Dermis blood vessel endothelial cell (primary cell): ENCODE results near the gene ZNF664. TPM values are rescaled to one million over a fixed set of nuclear protein-coding genes. Genes with fewer than 3 reads are reported as not detected.

ENCODE experiments used
- DNase-seq: peaks from one replicate; pipeline ENCODE4 v3.0.0; 2010
- total RNA-seq: library from RNA; depleted of rRNA; stranded (reverse); fragments of >200 nt; gene quantifications from 2 replicates; pipeline ENCODE4 v1.2.3, GENCODE V29; 2014

The ZNF664 gene
- total RNA-seq, 1 donor from 2014 or later: 51.1 TPM

DNA sequence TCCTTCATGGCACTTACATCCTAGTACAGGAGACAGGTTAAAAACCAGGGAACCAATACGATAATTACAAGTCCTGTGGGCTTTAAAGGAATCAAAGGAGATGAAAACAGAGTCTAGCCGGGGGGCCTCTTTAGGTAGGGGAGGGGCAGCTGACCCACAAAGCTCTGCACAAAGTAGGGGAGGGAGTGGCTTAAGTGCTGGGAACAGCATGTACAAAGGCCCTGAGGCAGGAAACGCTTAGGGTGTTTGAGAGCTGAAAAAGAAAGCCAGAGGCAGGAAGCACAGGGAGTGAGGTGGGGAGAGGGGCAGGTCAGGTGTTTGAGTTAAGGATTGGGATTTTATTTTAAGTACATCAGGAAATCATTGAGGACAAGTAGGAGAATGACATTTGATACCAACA, 37.7 kb downstream of the ZNF664 start:
- DNase-seq: no peak

DNA sequence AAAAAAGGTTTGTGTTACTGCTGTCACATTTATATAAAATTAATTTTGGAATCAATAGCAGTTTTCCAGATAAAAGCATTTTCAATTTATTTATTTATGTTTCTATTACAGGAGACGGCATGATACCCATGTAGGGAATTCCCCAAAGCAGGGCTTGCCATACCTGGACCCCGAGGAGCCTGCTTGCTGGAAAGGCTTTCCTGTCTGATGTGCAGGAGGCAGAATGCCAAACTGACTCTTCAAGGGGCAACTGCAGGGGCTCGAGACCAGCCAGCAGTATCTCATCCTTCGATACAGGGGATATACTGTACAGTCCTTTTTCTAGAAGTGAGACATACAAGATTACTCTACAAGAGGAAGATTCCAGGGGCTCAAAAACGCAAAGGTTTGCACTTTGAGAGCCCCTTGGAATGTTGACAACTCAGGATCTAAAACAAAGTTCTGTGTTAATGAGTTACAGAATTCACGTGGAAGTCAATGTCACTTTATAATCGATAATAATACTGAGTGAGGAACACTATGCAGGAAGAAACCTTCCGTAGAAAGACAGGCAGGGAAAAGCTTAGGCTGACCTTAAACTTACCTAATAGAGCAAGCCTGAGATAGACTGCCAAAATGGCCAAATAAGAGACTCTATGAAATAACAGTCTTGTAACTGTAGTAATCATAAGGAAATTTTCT, 38.6 kb downstream of the ZNF664 start:
- DNase-seq: no peak

DNA sequence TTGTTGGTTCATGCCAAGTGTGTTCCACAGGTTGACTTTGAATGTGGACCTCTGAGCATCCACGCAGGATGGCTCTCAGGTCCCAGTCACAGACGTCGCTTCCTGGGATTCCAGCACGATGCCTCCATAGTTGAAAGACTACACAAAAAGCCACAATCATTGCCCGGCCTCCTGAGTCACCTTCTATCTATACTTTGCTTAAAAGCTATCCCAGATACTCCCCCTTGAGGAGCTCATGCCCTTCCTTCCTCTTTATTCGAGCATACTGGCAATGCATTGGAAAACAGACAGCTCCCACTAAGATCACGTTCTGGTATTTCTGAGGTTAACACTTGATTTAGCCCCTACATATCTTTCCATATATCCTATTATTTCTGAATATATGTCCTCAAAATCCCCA, 40.1 kb downstream of the ZNF664 start:
- DNase-seq: no peak

DNA sequence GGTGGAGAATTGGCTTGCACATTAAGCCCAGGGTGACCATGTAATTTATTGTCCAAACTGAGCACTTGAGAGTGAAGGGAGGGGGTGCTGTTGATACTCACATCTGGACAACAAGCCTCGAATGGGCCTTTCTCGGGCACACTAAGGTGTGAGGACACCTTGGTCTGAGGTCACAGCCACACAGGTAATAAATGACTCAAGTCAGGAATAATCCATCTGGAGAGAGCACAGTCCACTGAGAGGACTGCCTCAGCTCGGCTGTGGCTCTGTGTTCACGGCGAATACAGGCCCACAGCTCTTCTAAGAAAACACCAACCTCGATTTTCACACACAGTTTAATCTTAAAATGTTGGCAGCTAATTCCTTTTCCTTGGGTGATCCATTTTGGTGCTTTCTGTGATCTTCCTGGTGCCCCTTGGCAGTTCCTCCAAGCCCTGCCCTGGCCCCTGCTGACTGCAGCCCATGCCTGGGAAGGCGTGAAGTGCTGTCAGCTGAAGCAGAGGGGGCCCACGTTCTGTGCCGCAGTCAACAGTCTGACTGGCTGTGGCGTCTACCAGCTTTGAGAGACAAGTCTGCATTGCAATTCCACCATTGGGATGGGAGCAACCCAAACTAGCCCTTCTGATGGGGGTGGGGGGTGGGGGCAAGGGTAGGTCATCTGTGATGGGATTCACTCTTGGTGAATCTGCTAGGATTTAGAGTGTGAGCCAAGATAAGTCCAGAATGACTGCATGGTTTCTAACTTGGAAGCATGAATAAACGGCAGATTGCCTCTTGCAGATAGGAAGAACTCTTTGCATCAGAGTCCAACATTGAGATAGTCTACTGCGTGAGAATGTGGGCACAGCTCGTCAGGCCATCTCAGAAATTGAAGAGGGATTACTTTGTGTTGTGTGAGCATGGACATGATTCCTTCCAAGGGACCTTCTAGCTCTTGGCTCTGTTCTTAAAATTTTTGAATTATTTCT, 42.8 kb downstream of the ZNF664 start:
- DNase-seq: no peak

DNA sequence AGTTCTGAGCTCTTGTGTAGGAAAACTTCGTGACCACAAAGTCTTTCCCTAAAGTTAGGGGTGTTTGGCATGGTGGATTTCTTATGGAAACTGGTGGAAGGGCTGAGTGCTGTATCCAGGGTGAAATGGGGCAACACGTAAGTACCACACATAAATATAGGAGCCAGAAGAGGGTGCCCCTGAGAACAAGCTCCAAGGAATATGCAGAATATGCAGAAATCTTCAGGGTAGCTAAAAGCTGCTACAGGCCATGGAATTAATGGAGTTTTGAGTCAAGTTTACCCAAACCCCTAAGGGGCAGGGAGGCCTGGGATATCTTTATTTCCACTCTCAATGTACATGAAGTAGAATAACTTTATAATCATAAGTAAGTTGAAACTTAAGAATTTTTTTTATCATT, 44.0 kb downstream of the ZNF664 start:
- no peak for DNase-seq

DNA sequence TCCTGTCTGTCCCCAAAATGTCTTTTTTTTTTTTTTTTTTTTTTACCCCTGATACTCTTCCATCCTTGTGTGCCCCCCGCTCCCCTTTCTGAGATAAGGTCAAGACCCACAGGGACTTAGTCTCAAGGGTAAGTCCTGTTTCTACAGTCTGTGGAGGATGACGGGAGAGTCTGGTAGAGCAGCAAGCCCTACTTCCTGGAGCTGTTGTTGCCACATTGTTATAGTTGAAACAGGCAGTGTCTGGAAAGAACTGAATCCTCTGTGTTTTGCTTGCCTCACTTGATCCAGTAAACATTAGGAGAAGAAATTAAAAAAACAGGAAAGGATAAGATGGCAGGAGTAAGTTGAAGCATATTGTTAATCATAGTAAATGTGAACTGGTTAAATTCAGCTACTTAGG, 45.5 kb downstream of the ZNF664 start:
- DNase-seq: no peak

DNA sequence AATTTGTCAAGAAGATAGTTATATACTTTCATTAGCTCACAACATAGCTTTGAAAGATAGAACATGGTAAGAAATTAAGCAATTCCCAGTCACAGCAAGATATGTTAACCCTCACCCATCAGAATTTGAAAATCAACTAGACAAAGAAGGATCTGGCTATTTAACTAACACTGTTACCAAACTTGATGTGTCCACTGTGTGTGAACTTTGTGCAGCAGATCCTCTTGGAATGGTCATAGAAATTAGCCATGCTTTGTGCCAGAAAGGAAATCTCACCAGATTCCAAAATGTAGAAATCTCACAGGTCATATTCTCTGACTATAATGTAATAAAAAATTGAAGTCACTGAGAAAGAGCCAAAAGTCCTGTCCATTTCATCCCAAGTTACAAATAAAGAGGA, 46.1 kb downstream of the ZNF664 start:
- DNase-seq: no peak

DNA sequence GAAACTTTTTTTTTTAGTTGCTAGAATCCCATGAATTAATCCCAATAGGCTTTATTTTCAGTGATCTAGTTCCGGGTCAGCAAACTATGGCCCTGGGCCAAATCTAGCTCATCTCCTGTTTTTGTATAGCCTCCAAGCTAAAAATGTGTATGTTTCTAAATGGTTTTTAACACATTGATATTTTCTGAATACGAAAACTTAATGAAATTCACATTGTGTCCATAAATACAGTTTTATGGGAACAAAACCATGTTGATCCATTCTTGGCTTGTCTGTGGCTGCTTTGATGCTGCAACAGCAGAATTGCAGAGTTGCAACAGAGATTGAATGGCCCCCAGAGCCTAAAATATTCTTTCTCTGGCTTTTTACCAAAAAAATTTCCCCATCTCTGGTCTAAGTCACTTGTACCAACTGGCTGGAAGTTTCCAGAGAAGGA, 47.5 kb downstream of the ZNF664 start:
- no peak for DNase-seq

DNA sequence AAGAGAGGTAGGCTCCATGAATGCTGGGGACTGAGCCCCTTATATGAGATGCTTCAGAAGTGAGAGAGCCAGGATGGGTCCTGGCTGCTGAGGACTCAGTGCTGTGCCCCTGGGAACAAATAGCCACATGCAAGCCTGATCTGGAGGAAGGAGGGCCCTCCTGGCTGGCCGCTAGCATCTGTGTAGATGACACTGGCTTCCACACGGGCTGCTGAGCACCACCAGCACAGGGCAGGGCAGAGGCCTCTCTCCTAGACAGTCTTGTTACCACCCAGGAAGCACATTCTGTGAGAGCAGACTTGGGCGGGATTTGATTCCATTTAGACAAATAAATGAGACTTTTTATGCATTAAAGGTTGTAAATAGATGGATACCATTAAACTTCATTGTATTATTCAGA, 48.0 kb downstream of the ZNF664 start:
- no peak for DNase-seq

DNA sequence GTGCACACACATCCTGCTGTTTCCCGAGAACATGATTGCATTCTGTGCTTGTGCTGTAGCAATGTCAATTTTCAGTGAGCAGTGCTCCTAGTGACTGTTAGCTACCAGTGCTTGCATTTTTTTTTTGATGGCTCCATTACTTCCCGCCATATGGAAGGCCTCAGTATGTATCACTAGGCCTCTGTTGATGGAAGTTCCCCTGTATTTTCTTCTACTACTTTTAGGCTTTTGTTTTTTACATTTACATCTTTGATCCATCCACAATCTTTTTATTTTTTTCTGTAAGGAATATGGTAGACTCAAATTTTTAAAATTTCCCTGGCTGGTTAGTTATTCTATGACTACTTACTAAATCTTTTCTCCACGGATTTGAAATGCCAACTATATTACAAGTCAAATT, 49.1 kb downstream of the ZNF664 start:
- no peak for DNase-seq

DNA sequence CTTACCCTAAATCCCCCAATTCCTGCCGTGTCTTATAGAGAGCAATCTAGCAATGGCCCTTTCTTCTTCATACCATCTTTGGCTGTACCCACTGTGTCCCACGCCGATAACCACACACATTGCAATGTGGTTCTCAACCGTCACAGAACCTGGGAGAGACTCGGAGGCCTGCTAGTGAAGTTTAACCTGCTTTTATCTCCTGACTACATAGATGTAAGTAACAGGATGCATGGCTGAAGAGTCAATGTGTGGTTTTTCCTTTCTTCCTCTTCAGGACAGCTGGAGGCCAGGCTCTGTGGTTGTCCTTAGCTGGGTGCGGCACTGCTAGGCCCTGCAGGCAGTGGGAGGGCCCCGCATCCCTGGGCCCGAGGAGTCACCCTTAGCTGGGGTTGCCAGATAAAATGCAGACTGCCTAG, 51.3 kb downstream of the ZNF664 start:
- no peak for DNase-seq

DNA sequence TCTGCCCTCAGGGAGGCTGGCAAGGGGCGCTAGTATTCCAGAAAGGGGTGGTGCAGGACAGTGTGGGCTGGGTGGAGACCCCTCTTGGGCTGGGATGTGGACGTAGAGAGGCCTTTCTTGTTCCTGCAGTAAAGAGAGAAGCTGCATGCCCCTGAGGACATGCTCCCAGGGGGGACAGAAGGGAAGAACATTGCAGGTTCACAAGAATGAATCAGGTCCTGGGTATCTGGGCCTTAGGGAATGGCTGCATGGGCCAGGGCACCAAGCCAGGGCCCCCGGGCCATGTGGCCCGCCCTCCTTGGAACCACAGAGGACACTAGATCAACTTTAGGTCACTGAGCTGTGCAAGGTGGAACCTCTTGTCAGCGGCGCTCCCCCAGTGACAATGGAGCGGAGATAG, 51.8 kb downstream of the ZNF664 start:
- DNase-seq: no peak

DNA sequence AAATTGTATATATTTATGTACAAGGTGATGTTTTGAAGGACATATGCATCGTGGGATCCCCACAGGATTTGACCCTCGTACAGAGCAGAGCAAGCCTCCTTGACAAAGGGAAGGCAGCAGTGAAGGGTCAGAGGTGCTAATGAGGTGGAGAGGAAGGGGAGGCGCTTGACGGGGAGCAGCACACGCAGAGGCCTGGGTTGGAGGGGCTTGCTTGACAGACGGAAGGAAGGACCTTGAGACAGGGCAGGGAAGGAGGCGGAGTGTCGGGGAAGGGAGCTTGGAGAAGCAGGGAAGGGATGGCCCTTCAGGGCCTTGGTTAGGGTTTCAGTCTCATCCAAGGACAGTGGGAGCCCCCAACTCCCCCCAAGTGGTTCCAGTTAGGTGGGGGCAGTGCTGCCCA, 52.6 kb downstream of the ZNF664 start:
- no peak for DNase-seq

DNA sequence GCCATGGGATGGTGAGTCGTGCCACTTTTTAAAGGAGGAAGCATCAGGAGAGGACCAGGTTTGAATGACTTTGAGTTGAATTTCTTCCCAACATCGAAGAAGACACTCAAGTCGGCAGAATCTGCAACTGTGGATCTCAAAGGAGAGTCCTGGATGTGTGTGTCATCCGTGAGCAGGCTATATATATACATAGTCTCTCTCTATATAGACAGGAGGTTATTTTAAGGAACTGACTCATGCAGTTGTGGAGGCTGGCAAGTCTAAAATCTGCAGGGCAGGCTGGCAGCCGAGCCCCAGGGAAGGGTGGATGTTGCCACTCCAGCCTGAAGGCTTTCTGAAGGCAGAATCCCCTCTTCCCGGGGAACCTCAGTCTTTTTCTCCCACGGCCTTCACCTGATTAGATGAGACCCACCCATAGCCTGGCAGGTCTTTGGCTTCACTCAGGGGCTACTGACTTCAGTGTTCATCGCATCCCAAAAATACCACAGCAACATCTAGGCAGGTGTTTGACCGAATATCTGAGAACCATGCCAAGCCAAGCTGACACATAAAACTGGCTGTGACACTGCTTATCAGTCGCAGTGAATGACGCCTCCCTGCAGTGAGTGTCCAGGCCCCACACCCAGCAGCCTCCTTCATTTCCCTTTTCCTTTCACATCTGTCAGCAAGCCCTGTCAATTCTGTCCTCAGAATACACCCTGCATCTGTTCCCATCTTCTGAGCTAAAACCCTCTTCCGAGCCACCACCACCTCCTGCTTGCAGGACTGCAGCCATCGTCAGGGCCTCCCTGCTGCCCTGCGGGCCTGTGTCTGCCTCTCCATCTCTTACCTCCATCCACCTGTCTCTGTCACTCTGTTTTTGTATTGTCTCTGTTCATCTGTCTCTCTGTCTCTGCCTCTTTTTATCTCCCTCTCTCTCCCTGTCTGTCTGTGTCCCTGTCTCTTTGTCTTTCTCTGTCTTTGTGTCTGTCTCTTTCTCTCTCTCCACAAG, 54.0 kb downstream of the ZNF664 start:
- peak; percentile 14 for DNase-seq

DNA sequence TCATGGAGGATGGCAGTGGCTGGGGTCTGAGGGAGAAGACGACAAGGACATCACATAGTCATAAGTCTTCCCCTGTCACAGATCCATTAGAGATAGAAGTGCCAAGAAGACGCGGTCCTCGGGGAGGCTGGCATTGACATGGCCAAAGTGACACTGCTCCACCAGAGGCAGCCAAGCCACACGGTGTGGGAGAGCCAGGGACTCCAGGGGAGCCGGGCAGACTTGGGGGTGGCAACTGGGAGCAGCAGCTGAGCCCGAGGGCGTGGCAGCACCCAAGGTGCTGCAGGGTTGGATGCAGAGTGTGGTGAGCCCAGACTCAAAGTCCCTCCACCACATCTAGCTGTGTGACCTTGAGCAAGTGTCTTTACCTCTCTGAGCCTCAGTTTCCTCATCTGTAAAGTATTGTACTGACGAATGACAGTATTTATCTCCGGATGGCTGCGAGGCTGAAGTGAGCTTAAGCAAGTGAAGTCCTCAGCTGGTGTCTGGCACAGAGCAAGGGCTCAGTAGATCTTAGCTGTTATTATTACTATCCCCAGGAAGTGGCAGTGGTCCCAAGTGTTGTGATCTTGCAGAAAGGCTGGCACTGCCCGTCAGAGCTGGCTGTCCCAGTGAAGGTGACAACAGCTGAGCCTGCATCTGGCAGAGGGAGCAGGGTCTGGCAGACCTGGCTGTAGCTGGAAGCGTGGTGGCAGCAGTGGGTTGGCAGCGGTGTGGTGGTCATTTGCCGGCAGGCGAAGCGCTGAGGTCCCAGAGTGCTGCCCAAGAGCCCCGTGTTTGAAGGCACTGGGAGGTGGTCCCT, 54.9 kb downstream of the ZNF664 start:
- no peak for DNase-seq

DNA sequence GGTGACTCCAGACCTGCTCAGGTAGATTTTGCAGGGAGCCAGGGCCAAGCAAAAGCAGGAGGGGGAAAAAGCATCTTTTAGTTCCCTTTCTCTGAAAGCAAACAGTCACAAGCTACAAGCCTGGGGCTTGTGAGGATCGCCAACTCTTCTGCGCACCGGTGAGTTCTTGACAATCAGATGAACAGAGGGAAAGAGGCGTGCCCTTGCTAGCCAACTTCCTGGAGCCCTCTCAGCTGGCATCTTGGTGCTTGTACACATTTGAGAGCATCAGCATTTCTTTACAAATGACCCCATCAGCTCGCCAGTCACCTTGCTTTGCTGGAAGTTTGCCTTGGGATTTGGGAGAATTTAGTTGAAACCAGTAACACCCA, 55.5 kb downstream of the ZNF664 start:
- no peak for DNase-seq

DNA sequence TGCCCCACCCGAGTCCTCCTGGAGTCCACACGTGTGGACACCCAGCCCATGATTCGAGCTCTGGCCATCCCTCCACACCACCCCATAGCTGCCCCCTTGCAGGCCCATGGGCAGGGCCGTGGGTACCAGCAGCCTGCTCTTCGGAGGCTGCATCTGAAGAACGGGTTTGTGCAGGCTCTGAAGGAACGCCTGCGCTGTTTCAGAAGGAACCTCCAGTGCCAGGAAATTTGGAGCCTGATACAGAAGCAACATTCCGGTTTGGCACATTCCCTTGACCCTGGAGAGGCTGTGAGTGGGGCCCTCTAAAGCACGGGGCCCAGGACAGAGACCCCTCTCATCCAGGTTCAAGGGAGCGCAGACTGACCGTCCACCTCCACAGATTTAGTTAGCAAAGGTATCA, 57.0 kb downstream of the ZNF664 start:
- no peak for DNase-seq

DNA sequence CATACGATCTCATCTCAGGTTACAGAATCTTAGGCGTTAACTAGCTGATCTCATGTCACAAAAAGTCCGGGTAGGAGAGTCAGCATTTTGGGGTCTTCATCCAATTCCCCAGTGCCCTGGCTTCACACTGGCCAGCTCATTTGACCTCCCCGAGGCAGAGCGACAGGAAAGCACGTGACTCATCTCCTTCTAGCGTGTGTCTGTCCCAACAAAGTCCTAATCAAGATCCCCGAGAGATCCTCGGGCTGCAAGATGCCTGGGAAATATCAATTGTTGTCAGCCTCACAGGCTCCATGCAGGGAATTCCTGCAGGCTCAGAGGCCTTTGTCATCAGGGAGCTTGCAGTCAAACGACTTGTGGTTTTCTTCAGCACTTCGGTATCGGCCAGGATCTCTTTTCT, 57.5 kb downstream of the ZNF664 start:
- peak; percentile 49 for DNase-seq

DNA sequence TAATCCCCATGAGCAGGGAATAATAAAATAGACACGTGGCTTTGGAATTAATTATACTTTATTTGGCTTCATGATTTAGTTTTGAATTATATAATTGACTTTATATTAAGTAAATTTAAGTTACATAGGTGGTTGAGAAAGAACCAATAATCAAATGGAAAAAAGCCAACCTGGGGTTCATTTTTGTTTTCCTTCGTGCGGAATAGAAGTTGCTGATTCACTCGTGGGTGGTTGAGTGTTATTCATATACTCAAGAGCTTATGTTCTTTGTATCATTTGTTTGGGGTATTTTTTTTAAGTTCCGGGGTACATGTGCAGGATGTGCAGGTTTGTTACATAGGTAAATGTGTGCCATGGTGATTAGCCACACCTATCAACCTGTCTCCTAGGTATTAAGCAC, 58.0 kb downstream of the ZNF664 start:
- no peak for DNase-seq

DNA sequence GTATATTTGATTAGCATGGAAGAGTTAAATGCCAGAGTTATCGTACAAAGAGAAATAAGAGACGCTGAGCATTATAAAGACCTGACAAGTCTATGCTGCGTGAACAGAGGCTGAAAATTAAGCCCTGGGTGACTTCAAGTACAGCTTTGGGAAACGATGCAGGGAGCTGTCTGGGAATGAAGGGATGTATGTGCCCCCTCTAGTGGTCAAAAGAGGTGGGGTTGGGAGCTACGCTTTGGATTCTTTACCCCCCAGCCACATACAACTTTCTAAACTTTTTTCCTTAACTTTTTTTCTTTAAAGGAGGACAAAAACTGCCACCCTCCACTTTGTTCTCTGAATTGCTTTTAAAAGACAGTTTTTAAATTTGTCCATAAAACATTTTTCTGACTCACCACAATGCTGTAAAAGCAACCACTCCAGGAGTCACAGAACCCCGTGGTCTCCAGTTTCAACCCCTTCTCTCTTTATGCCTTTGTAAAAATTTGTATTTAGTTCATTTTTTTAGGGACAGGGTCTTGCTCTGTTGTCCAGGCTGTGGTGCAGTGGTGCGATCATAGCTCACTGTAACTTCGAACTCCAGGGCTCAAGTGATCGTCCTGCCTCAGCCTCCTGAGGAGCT, 59.4 kb downstream of the ZNF664 start:
- DNase-seq: peak; percentile 80

DNA sequence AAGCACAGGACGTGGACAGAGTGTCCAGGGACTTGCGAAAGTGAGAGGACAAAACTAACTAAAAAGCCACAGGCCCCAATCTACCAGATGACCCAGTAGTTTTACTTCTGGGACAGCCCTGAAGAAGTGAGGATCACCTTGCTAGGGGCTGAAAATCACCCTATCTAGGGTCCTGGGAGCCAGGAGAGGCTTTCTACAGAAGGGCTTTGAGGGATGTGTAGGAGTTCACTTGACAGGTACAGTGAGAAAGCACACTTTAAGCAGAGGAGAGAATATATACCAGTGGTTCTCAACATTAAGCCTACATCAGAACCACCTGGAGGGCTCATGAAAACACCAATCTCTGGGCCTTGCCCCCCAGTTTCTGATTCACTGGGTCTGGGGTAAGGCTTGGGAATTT, 60.8 kb downstream of the ZNF664 start:
- DNase-seq: no peak

DNA sequence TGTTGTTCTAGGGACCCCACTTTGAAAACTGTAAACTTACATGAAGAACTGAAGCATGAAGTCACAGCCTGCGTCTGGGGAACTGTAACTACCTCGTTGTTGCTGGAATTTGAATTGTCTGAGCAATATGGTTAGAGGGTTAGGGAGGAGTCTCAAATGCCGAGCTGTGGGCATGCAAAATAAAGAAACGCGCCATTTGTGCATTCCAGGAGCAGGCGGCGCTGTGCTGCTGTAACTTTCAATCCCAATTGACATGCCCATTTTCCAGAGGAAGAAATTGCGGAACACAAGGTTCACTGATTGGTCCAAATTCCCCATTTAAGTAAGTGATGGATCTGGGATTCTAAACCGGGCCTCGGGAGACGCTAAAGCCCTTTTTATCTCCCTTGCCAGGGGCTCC, 61.3 kb downstream of the ZNF664 start:
- DNase-seq: no peak
